Measurements from ENCODE around the gene CDCA4. TPM values are rescaled to one million over a fixed set of nuclear protein-coding genes. Genes with fewer than 3 reads are reported as not detected.

CDCA4 gene
- total and polyA plus RNA-seq, 2 donors: 10.7 to 28.5 TPM

DNA sequence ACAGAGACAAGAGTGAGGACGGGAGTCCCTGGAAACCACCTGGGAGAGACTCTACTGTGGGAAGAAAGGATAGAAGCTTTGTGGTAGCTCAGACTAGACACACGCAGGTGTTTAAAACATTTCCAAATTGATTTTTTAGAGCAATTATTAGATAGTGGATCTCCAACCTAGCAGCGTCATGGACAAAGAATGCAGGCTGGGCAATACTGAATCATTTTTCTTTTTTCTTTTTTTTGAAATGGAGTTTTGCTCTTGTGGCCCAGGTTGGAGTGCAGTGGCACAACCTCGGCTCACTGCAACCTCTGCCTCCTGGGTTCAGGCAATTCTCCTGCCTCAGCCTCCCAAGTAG is 31.2 kb upstream of the CDCA4 start:
- no peaks in the 10 kb centered on the region for H3K27me3 ChIP-seq (ENCODE audit: control insufficient read depth in 2 of 2, insufficient read depth in 1 of 2, low read length in 1 of 2)
- H3K36me3 ChIP-seq (ENCODE audit: control insufficient read depth in 2 of 2, insufficient read depth in 2 of 2, low read length in 1 of 2): no peaks in the 10 kb centered on the region
- H3K4me1 ChIP-seq (ENCODE audit: control insufficient read depth in 2 of 2, insufficient read depth in 2 of 2, low read length in 2 of 2): no peaks in the 10 kb centered on the region
- no peak overlapping the region for H3K4me3 ChIP-seq (ENCODE audit: low read length in 2 of 2)
- no peaks in the 10 kb centered on the region for H3K9me3 ChIP-seq (ENCODE audit: control insufficient read depth in 2 of 2, insufficient read depth in 1 of 2, low read length in 1 of 2)
- DNase-seq (ENCODE audit: low read depth in 6 of 9, low spot score in 9 of 9): no peak
- H3K27ac ChIP-seq (ENCODE audit: low read depth in 1 of 2, low read length in 1 of 2): no peak overlapping the region
- WGBS: 92% methylated on average over 4 of the region's 4 CpGs

DNA sequence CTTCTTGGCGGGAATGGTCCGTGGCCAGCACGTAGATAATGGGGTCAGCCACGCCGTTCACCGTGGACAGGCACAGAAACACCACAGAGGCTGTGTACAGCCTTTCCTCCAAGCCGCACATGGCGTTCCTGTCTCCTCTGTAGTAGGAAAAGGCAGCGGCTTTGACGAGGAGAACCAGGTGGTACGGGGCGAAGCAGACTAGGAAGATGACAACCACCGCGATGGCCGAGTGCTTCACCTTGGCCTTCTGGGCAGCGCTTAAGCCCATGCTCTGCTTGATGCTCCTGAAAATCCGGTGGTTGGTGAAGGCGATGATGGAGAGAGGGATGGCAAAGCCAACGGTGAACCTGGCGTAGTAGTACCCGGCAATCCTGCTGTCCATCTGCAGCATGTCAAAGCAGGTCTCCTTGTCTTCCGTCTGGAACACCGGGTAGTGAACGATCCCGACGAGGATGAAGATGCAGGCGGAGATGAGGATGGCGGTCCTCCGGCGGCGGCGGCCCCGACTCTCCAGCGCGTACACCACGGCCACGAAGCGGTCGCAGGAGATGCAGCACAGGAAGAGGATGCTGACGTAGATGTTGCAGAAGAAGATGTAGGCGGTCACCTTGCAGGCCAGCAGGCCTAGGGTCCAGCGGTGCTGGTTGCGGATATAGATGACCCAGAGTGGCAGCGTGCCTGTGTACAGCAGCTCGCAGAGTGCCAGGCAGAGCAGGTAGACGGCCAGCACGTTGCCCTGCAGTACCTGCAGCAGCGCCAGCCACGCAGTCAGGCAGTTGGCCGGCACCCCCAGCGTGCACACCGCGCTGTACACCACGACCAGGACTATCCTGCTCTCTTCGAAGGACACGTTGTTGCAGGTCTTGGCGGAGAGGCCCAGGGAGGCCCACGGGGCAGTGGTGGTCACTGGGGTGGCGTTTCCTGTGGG is 30.6 kb upstream of the CDCA4 start:
- Histone ChIP-seq H3K27me3 (ENCODE audit: control insufficient read depth in 2 of 2, insufficient read depth in 1 of 2, low read length in 1 of 2) (no peaks in the 10 kb centered on the region), H3K4me1 (ENCODE audit: control insufficient read depth in 2 of 2, insufficient read depth in 2 of 2, low read length in 2 of 2) (no peaks in the 10 kb centered on the region), H3K27ac (ENCODE audit: low read depth in 1 of 2, low read length in 1 of 2) (no peak overlapping the region), H3K36me3 (ENCODE audit: control insufficient read depth in 2 of 2, insufficient read depth in 2 of 2, low read length in 1 of 2) (no peaks in the 10 kb centered on the region), H3K4me3 (ENCODE audit: low read length in 2 of 2) (no peak overlapping the region), H3K9me3 (ENCODE audit: control insufficient read depth in 2 of 2, insufficient read depth in 1 of 2, low read length in 1 of 2) (no peaks in the 10 kb centered on the region)
- WGBS: 97% methylated on average over 59 of the region's 59 CpGs
- DNase-seq (ENCODE audit: low read depth in 6 of 9, low spot score in 9 of 9): no peak

DNA sequence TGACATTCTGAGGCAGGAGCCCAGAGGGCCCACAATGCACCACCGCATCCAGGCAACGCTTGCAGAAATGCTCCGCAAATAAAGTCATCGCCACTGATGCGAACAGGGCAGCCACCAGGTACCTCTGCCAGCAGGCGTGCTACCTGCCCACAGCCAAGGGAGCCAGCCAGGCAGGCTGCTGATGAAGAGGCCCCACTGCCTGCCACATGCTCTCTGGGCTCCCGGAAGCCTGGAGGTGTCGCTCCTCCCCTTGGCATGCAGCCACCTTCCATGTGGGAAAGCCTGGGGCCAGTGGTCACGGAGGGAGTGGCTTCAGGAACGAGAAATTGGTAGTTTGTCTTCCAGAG is 29.6 kb upstream of the CDCA4 start:
- Histone ChIP-seq H3K4me3 (ENCODE audit: low read length in 2 of 2) (no peak overlapping the region), H3K27me3 (ENCODE audit: control insufficient read depth in 2 of 2, insufficient read depth in 1 of 2, low read length in 1 of 2) (peaks cover 0 to under 1% of the 10 kb centered on the region in 2 donors), H3K36me3 (ENCODE audit: control insufficient read depth in 2 of 2, insufficient read depth in 2 of 2, low read length in 1 of 2) (no peaks in the 10 kb centered on the region), H3K4me1 (ENCODE audit: control insufficient read depth in 2 of 2, insufficient read depth in 2 of 2, low read length in 2 of 2) (peaks cover 0 to 4% of the 10 kb centered on the region in 2 donors), H3K27ac (ENCODE audit: low read depth in 1 of 2, low read length in 1 of 2) (no peak overlapping the region), H3K9me3 (ENCODE audit: control insufficient read depth in 2 of 2, insufficient read depth in 1 of 2, low read length in 1 of 2) (no peaks in the 10 kb centered on the region)
- WGBS: 96% methylated on average over 10 of the region's 10 CpGs
- DNase-seq (ENCODE audit: low read depth in 6 of 9, low spot score in 9 of 9): no peak

DNA sequence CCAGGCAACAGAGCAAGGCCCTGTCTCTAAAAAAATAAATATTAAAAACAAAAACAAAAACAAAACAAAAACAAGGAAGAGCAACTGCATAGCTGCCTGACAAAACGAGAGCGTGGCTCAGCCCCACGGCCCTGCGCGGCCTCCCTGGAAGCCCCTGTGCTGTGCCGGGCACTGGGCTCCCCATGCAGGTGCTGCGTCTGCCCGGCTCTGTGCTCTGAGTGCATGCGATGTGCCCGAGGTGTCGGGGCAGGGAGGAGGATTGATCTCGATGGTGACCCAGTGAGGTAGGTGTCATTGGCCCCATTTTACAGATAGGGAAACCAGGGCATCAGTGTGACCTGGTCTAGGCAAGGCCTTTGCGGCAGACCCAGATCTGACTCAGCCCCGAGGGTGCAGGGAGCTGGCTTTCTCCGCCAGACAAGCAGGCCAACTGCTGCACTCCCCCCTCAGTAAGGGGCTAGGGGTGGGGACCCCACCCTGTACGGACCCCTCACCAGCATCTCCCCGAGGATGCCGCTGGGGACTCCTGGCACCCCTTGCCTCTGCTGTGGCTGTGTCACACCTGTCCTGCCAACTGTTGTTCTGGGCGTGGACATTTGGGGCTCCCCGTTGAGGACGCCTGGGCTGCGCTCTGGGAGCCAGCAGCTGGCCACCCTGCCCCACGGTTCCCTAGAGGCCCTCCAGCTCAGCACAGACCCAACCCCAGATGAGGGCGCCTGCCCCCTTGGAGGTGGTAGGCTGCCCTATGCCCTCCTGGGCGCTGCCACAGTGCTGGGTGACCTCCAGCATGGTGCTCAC is 29.1 kb upstream of the CDCA4 start:
- Histone ChIP-seq H3K4me1 (ENCODE audit: control insufficient read depth in 2 of 2, insufficient read depth in 2 of 2, low read length in 2 of 2) (peaks cover 0 to 4% of the 10 kb centered on the region in 2 donors), H3K4me3 (ENCODE audit: low read length in 2 of 2) (no peak overlapping the region), H3K27ac (ENCODE audit: low read depth in 1 of 2, low read length in 1 of 2) (no peak overlapping the region), H3K9me3 (ENCODE audit: control insufficient read depth in 2 of 2, insufficient read depth in 1 of 2, low read length in 1 of 2) (no peaks in the 10 kb centered on the region), H3K27me3 (ENCODE audit: control insufficient read depth in 2 of 2, insufficient read depth in 1 of 2, low read length in 1 of 2) (peaks cover 0 to 6% of the 10 kb centered on the region in 2 donors), H3K36me3 (ENCODE audit: control insufficient read depth in 2 of 2, insufficient read depth in 2 of 2, low read length in 1 of 2) (no peaks in the 10 kb centered on the region)
- WGBS: 94% methylated on average over 25 of the region's 25 CpGs
- no peak for DNase-seq (ENCODE audit: low read depth in 6 of 9, low spot score in 9 of 9)

DNA sequence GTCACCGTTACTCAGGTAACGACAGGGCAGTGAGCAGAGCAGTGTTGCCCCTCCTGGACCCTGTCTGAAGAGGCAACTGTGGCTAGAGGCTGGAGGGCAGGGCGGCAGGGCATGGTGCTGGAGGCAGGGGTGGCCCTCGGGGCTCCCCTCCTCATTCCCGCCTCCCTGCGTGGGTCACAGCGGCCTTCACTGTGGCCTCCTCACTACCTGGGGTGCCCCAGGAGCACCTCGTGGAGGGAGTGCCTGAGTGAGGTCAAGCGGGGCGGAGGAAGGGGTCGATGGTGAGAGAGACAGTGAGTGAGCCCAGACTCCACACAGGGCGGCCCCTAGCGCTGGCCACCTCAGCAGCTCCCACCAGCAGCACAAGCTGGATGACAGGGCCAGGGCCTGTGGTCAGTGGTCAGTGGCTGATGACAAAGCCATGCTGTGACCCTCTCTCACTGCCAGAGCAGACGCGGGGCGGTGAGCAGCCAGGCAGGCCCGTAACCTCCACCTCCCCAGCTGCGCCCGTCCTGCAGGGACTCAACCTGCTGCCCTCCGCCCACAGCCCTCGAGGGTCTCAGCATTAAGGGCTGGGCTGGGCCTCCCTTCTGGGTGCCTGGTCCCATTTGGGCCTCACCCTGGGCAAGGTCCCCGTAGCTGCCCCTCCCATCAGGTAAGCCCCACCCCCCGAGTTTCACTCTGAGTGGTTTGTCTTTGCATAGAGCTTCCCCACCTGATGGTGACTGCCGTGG is 26.6 kb upstream of the CDCA4 start:
- 96% methylated on average over 24 of the region's 24 CpGs for WGBS
- Histone ChIP-seq H3K27me3 (ENCODE audit: control insufficient read depth in 2 of 2, insufficient read depth in 1 of 2, low read length in 1 of 2) (peaks cover 2 to 25% of the 10 kb centered on the region in 2 donors), H3K4me1 (ENCODE audit: control insufficient read depth in 2 of 2, insufficient read depth in 2 of 2, low read length in 2 of 2) (peaks cover 0 to 4% of the 10 kb centered on the region in 2 donors), H3K27ac (ENCODE audit: low read depth in 1 of 2, low read length in 1 of 2) (no peak overlapping the region), H3K4me3 (ENCODE audit: low read length in 2 of 2) (no peak overlapping the region), H3K36me3 (ENCODE audit: control insufficient read depth in 2 of 2, insufficient read depth in 2 of 2, low read length in 1 of 2) (no peaks in the 10 kb centered on the region), H3K9me3 (ENCODE audit: control insufficient read depth in 2 of 2, insufficient read depth in 1 of 2, low read length in 1 of 2) (no peaks in the 10 kb centered on the region)
- no peak for DNase-seq (ENCODE audit: low read depth in 6 of 9, low spot score in 9 of 9)

DNA sequence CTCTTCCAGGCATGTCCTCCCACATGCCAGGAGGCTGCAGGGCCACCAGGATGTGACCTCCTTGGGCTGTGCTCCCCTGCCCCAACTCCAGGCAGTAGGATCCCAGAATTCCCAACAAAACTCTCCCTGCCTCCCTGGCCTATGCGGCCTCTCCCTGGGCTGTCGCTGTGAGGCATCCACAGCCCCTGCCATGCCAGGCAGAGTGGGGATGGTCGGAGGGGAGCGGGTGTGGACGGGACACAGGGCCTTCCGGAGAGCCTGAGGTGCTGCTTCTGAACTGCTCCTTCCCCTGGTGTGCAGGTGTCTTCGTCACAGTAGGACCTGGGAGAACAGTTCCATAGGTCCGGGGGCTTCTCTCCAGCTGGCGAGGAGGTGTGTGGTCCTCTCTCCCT is 26.0 kb upstream of the CDCA4 start:
- Histone ChIP-seq H3K36me3 (ENCODE audit: control insufficient read depth in 2 of 2, insufficient read depth in 2 of 2, low read length in 1 of 2) (no peaks in the 10 kb centered on the region), H3K9me3 (ENCODE audit: control insufficient read depth in 2 of 2, insufficient read depth in 1 of 2, low read length in 1 of 2) (no peaks in the 10 kb centered on the region), H3K4me3 (ENCODE audit: low read length in 2 of 2) (no peak overlapping the region), H3K27ac (ENCODE audit: low read depth in 1 of 2, low read length in 1 of 2) (no peak overlapping the region), H3K27me3 (ENCODE audit: control insufficient read depth in 2 of 2, insufficient read depth in 1 of 2, low read length in 1 of 2) (peaks cover 2 to 29% of the 10 kb centered on the region in 2 donors), H3K4me1 (ENCODE audit: control insufficient read depth in 2 of 2, insufficient read depth in 2 of 2, low read length in 2 of 2) (peaks cover 0 to 4% of the 10 kb centered on the region in 2 donors)
- 94% methylated on average over 9 of the region's 9 CpGs for WGBS
- DNase-seq (ENCODE audit: low read depth in 6 of 9, low spot score in 9 of 9): no peak

DNA sequence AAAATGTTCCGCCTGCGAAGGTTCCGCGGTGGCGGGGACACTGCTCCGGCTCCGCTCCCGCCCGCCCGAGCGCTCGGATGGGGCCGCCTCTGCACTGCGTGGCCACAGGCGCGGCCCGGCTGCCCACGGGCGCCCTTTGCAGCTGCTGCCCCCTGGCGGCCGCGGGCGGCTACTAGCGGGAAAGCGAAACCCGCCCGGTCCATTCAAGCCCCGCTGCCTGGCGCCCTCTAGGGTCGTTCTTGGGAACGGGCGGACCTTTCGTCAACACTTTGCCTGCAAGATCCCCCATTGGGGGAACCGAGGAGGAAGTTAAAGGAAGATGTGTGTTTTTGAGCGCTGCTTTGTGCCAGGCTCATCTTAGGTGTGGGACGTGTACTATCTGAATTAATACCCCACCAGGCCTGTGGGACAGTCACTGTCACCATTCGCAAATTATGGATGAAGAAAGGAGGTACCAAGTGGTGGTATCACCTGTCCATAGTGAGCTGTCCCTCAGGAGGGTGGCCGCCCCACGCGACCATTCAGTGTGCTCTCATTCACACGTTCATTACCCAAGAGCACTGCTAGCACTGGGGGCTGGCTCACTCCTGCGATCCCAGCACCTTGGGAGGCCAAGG is 24.9 kb upstream of the CDCA4 start:
- Histone ChIP-seq H3K27ac (ENCODE audit: low read depth in 1 of 2, low read length in 1 of 2) (no peak overlapping the region), H3K27me3 (ENCODE audit: control insufficient read depth in 2 of 2, insufficient read depth in 1 of 2, low read length in 1 of 2) (peaks cover 2 to 31% of the 10 kb centered on the region in 2 donors), H3K36me3 (ENCODE audit: control insufficient read depth in 2 of 2, insufficient read depth in 2 of 2, low read length in 1 of 2) (no peaks in the 10 kb centered on the region), H3K4me3 (ENCODE audit: low read length in 2 of 2) (no peak overlapping the region), H3K9me3 (ENCODE audit: control insufficient read depth in 2 of 2, insufficient read depth in 1 of 2, low read length in 1 of 2) (no peaks in the 10 kb centered on the region), H3K4me1 (ENCODE audit: control insufficient read depth in 2 of 2, insufficient read depth in 2 of 2, low read length in 2 of 2) (peaks cover 0 to 4% of the 10 kb centered on the region in 2 donors)
- peak; percentile 59 to 92 (median 85) for DNase-seq (ENCODE audit: low read depth in 6 of 9, low spot score in 9 of 9)
- WGBS: 8% methylated on average over 42 of the region's 42 CpGs

DNA sequence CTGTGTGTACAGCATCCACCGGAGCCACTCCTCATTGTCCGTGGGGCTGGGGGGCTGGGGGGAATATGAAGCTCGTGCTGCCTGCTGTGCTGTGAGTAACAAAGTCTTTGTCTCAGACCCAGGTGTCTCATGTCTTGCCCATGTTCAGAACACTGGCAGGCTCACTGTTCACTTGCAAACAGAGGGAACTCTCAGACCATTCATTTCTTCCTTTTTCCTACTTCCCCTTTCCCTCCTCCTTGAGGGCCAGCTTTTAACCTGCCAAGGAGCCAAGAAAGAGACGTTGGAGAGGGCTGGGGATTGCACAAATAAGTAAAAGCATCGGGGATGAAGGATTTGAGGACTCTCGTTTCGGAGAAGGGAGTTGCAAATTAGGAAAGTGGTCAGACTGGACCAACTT is 22.8 kb upstream of the CDCA4 start:
- Histone ChIP-seq H3K4me1 (ENCODE audit: control insufficient read depth in 2 of 2, insufficient read depth in 2 of 2, low read length in 2 of 2) (peaks cover 0 to 4% of the 10 kb centered on the region in 2 donors), H3K27me3 (ENCODE audit: control insufficient read depth in 2 of 2, insufficient read depth in 1 of 2, low read length in 1 of 2) (peaks cover 2 to 38% of the 10 kb centered on the region in 2 donors), H3K4me3 (ENCODE audit: low read length in 2 of 2) (no peak overlapping the region), H3K36me3 (ENCODE audit: control insufficient read depth in 2 of 2, insufficient read depth in 2 of 2, low read length in 1 of 2) (no peaks in the 10 kb centered on the region), H3K27ac (ENCODE audit: low read depth in 1 of 2, low read length in 1 of 2) (no peak overlapping the region), H3K9me3 (ENCODE audit: control insufficient read depth in 2 of 2, insufficient read depth in 1 of 2, low read length in 1 of 2) (no peaks in the 10 kb centered on the region)
- 83% methylated on average over 7 of the region's 7 CpGs for WGBS
- no peak for DNase-seq (ENCODE audit: low read depth in 6 of 9, low spot score in 9 of 9)
